K562 (cell line): ENCODE results near the gene BCL2L13. TPM values are rescaled to one million over a fixed set of nuclear protein-coding genes. Genes with fewer than 3 reads are reported as not detected.

ENCODE experiments used
- ATAC-seq: fragments of 200-7000 bp; cut with Tn5 transposase; 3 replicates; pipeline ENCODE4 v1.9.1; 2020; ENCODE audit warnings: moderate library complexity
- Bru-seq: library from RNA; stranded (reverse); fragments of 400-500 nt; gene quantifications from one replicate; lab custom pipeline; 2021; lab: Mats Ljungman, UMichigan
- BruChase-seq, 2 experiments: library from RNA; stranded (reverse); fragments of 400-500 nt; gene quantifications; one replicate each; lab custom pipeline; 2021; lab: Mats Ljungman, UMichigan
- BruUV-seq: library from RNA; stranded (reverse); fragments of 400-500 nt; replicated peaks from 2 replicates; lab custom pipeline; 2021; lab: Mats Ljungman, UMichigan
- CTCF ChIA-PET: fragments of 300-600 bp; formaldehyde crosslinking; extraction: SDS; loops from one replicate; lab custom pipeline; 2021; ENCODE audit warnings: low intra/inter-chr PET ratio; lab: Yijun Ruan, JAX
- POLR2A ChIA-PET: fragments of 300-600, 350-650 bp; sonication (Branson Sonifier 250); formaldehyde crosslinking; extraction: SDS; loops from one replicate; lab custom pipeline; 2021; ENCODE audit warnings: antibody characterized with exemption, inconsistent platforms; lab: Yijun Ruan, JAX
- DNase-seq, 4 experiments: peaks; one replicate each; pipeline versions ENCODE4 v3.0.0 to v3.0.0-alpha.2; 2011 to 2018; ENCODE audit warnings: low spot score in 3 of 4, mixed read lengths in 3 of 4; ENCODE audit errors: extremely low read depth in 1 of 4
- FAIRE-seq: peaks from 2 replicates; lab custom pipeline; 2011; peaks lifted over from hg19 to GRCh38; lab: Jason Lieb, UNC
- H2AFZ ChIP-seq: 2 replicates; pipeline ENCODE4 v1.6.0; 2011; ENCODE audit warnings: low read depth, low read length, control low read depth, inconsistent platforms
- H3K27ac ChIP-seq: fragments of 200-600 bp; 3 replicates; pipeline ENCODE4 v1.8.0; 2011; ENCODE audit warnings: low read depth, mild to moderate bottlenecking, control low read depth, inconsistent platforms, low read length, moderate library complexity, mixed read lengths; ENCODE audit errors: extremely low read depth
- H3K27me3 ChIP-seq, 2 experiments: fragments of 300-600 bp in 1 of 2; 2 replicates in 1 of 2; 3 replicates in 1 of 2; pipeline versions ENCODE4 v1.6.0 to v1.8.0; 2011; ENCODE audit warnings: inconsistent platforms in 2 of 2, low read length in 2 of 2, mild to moderate bottlenecking in 1 of 2, mixed read lengths in 1 of 2, moderate library complexity in 1 of 2; ENCODE audit not compliant: control insufficient read depth in 2 of 2, insufficient read depth in 2 of 2
- H3K36me3 ChIP-seq: fragments of 300-600 bp; 3 replicates; pipeline ENCODE4 v1.8.0; 2011; ENCODE audit warnings: mild to moderate bottlenecking, low read length, inconsistent platforms; ENCODE audit not compliant: control insufficient read depth, insufficient read depth
- H3K4me1 ChIP-seq, 2 experiments: fragments of 200-600 bp in 1 of 2; replicated peaks in 1 of 2; 2 replicates in 1 of 2; 3 replicates in 1 of 2; pipeline versions ENCODE4 v1.5.1 to v1.8.0; 2011; ENCODE audit warnings: inconsistent platforms in 2 of 2, low read length in 2 of 2, mild to moderate bottlenecking in 1 of 2, mixed read lengths in 1 of 2, moderate library complexity in 1 of 2; ENCODE audit not compliant: control insufficient read depth in 2 of 2, insufficient read depth in 2 of 2
- H3K4me2 ChIP-seq: 2 replicates; pipeline ENCODE4 v1.6.1; 2011; ENCODE audit warnings: low read length, control low read depth, inconsistent platforms, mixed read lengths; ENCODE audit not compliant: insufficient read depth
- H3K4me3 ChIP-seq: fragments of 200-600 bp; sonication (generic), shearing (Covaris generic); 2 replicates; pipeline ENCODE4 v1.5.1; 2016; ENCODE audit warnings: control low read depth, inconsistent platforms
- H3K79me2 ChIP-seq: fragments of 200-600 bp; 3 replicates; pipeline ENCODE4 v1.8.0; 2011; ENCODE audit warnings: low read length, inconsistent platforms; ENCODE audit not compliant: control insufficient read depth, insufficient read depth
- H3K9ac ChIP-seq, 2 experiments: 2 replicates each; pipeline versions ENCODE4 v1.6.0 to v1.6.1; 2011; ENCODE audit warnings: low read depth in 2 of 2, low read length in 2 of 2, control low read depth in 1 of 2, inconsistent platforms in 1 of 2, mild to moderate bottlenecking in 1 of 2, mixed read lengths in 1 of 2; ENCODE audit not compliant: insufficient read depth in 1 of 2
- H3K9me1 ChIP-seq: one replicate; pipeline ENCODE4 v1.6.0; 2011; ENCODE audit warnings: inconsistent platforms, mild to moderate bottlenecking, low read length, moderate library complexity; ENCODE audit not compliant: control insufficient read depth, insufficient read depth
- H3K9me3 ChIP-seq: replicated peaks from 2 replicates; pipeline ENCODE4 v1.5.1; 2011; ENCODE audit warnings: low read depth, low read length, inconsistent platforms; ENCODE audit not compliant: control insufficient read depth, insufficient read depth
- H4K20me1 ChIP-seq: replicated peaks from 2 replicates; pipeline ENCODE4 v1.6.1; 2011; ENCODE audit warnings: low read length, inconsistent platforms, mixed read lengths; ENCODE audit not compliant: control insufficient read depth, insufficient read depth
- GTF2F1 ChIP-seq: IDR thresholded peaks from 2 replicates; pipeline ENCODE4 v1.6.1; 2011; ENCODE audit warnings: low read depth, low read length, improper control_type of control experiment
- HNRNPH1 ChIP-seq: fragments of 200-400 bp; formaldehyde crosslinking; optimal IDR thresholded peaks from 2 replicates; pipeline ENCODE3; 2017; ENCODE audit warnings: low read depth, mild to moderate bottlenecking, low read length, moderate library complexity
- NCOR1 ChIP-seq: fragments of 450-650 bp; IDR thresholded peaks from 2 replicates; pipeline ENCODE4 v1.6.1; 2016; ENCODE audit warnings: mild to moderate bottlenecking, moderate library complexity
- PKNOX1 ChIP-seq: fragments of 450-650 bp; IDR thresholded peaks from 2 replicates; pipeline ENCODE4 v1.6.1; 2016
- RBM15 ChIP-seq: fragments of 200-400 bp; formaldehyde crosslinking; IDR thresholded peaks from 2 replicates; pipeline ENCODE4 v1.6.1; 2018; ENCODE audit warnings: mild to moderate bottlenecking, low read length, moderate library complexity; ENCODE audit not compliant: insufficient read depth
- RUNX1 ChIP-seq: sonication (generic); IDR thresholded peaks from 2 replicates; pipeline ENCODE4 v1.6.1; 2016; ENCODE audit warnings: antibody characterized with exemption, low read depth
- STAT5A ChIP-seq: IDR thresholded peaks from 2 replicates; pipeline ENCODE4 v1.6.1; 2012; ENCODE audit warnings: low read length, inconsistent platforms, borderline replicate concordance
- ZNF143 ChIP-seq: sonication (generic); formaldehyde crosslinking; IDR thresholded peaks from 2 replicates; pipeline ENCODE4 v1.9.0; 2022; ENCODE audit warnings: mild to moderate bottlenecking, missing genetic modification reagents
- ZNF280A ChIP-seq: fragments of 450-650 bp; IDR thresholded peaks from 2 replicates; pipeline ENCODE4 v1.6.1; 2018; ENCODE audit warnings: mild to moderate bottlenecking, low read depth; ENCODE audit not compliant: partially characterized antibody
- ZNF324 ChIP-seq: fragments of 250-450 bp; sonication (Bioruptor Pico); IDR thresholded peaks from 2 replicates; pipeline ENCODE4 v1.4.0; 2020; ENCODE audit warnings: mild to moderate bottlenecking
- WGBS: fragments of 100-300 bp; shearing (Covaris generic); methylation state at CpG from one replicate; pipeline ENCODE4 v1.1.6; 2016; ENCODE audit warnings: low coverage, mixed read lengths; ENCODE audit not compliant: insufficient coverage; ENCODE audit errors: missing lambda C conversion rate; 5-methylcytosine and 5-hydroxymethylcytosine counted together
- in situ Hi-C: fragments of 300-500 bp; cut with MboI; formaldehyde crosslinking; loops from 4 replicates; pipeline ENCODE4 v1.15.0; 2018; ENCODE audit warnings: inconsistent platforms, mixed read lengths
- intact Hi-C: fragments of 100-400 bp; cut with micrococcal nuclease; formaldehyde crosslinking; loops from 2 replicates; pipeline ENCODE4 v1.14.2; 2022
- long read RNA-seq, 3 experiments: library from polyadenylated mRNA in 2 of 3; library from RNA in 1 of 3; unstranded in 2 of 3; stranded (forward) in 1 of 3; transcript quantifications; one replicate each; pipeline ENCODE4 v2.0.0, GENCODE V29; 2019 to 2022
- polyA minus RNA-seq, 3 experiments: library from RNA; depleted of rRNA, polyadenylated mRNA; stranded (reverse); fragments of >200 nt; gene quantifications; 2 replicates each; pipeline ENCODE4 v1.2.3, GENCODE V29; 2011
- polyA plus RNA-seq, 8 experiments: library from polyadenylated mRNA; depleted of rRNA in 4 of 8; stranded (reverse) in 5 of 8; unstranded in 3 of 8; fragments of >200 nt; fragmentation: Nextera tagmentation in 2 of 8; fragmentation: Illumina TruSeq in 1 of 8; extraction: Ambion mirVana in 2 of 8; extraction: Trizol in 1 of 8; gene quantifications; 2 replicates each; pipeline versions ENCODE4 v1.2.1 to v1.2.3, GENCODE V29; 2011 to 2014; ENCODE audit warnings: inconsistent platforms in 1 of 8, missing spikeins in 1 of 8
- total RNA-seq, 7 experiments: library from RNA; depleted of rRNA in 6 of 7; stranded (reverse); fragments of >200 nt in 6 of 7; fragmentation: Illumina TruSeq in 2 of 7; extraction: Trizol in 2 of 7; gene quantifications; 2 replicates each; pipeline versions ENCODE4 v1.2.1 to v1.2.3, GENCODE V29; 2011 to 2021; ENCODE audit warnings: low replicate concordance in 1 of 7

Gene BCL2L13
- total RNA-seq (2011; cell fraction: chromatin; rRNA removed; ENCODE audit: low replicate concordance), result 41.1 and 59.5 TPM in 2 replicates
- total RNA-seq (2011; cell fraction: nucleolus; rRNA removed), result 31.4 and 35.0 TPM in 2 replicates
- total RNA-seq (2011; cell fraction: nucleoplasm; rRNA removed), result 49.1 and 68.7 TPM in 2 replicates
- 42.8 and 53.2 TPM in 2 replicates for total RNA-seq (2014; rRNA removed)
- 56.5 and 61.9 TPM in 2 replicates for total RNA-seq (2014; rRNA removed; fragmentation: Illumina TruSeq; extraction: Trizol)
- 41.9 and 46.0 TPM in 2 replicates for total RNA-seq (2015; rRNA removed; fragmentation: Illumina TruSeq; extraction: Trizol)
- total RNA-seq (2021), result 56.8 and 58.4 TPM in 2 replicates
- polyA plus RNA-seq (2011; rRNA removed), result 61.3 and 63.4 TPM in 2 replicates
- polyA plus RNA-seq (2011; cell fraction: cytosol; rRNA removed), result 40.5 and 52.1 TPM in 2 replicates
- 26.2 and 29.4 TPM in 2 replicates for polyA plus RNA-seq (2011; cell fraction: nucleus; rRNA removed)
- 38.9 and 63.2 TPM in 2 replicates for polyA plus RNA-seq (2012)
- 57.3 and 59.6 TPM in 2 replicates for polyA plus RNA-seq (2014; fragmentation: Illumina TruSeq; extraction: Trizol)
- 10 to 100 TPM; 43.6 to 60.8 TPM for polyA plus RNA-seq (2014; fragmentation: Nextera tagmentation; extraction: Ambion mirVana)
- 41.5 and 42.4 TPM in 2 replicates for polyA plus RNA-seq (2014; rRNA removed)
- polyA minus RNA-seq (2011; rRNA and poly(A)+ RNA removed), result 75.9 and 78.7 TPM in 2 replicates
- polyA minus RNA-seq (2011; cell fraction: cytosol; rRNA and poly(A)+ RNA removed), result 35.5 and 39.9 TPM in 2 replicates
- 14.1 and 22.7 TPM in 2 replicates for polyA minus RNA-seq (2011; cell fraction: nucleus; rRNA and poly(A)+ RNA removed)
- Bru-seq, nascent RNA, result percentile 81 among the genes with signal in this experiment
- percentile 79 among the genes with signal in this experiment for BruChase-seq, experiment 1, labeled RNA remaining after a 2-hour chase
- BruChase-seq, experiment 2, labeled RNA remaining after a 6-hour chase, result percentile 75 among the genes with signal in this experiment
- long read RNA-seq, experiment 1, full-length matches to known transcripts, result 111 of 229 reads
- long read RNA-seq, experiment 1, partial matches to known transcripts, result 86 of 229 reads
- long read RNA-seq, experiment 1, other reads (novel, unspliced or antisense), result 32 of 229 reads
- long read RNA-seq, experiment 2, full-length matches to known transcripts, result 34 of 74 reads
- long read RNA-seq, experiment 2, partial matches to known transcripts, result 33 of 74 reads
- long read RNA-seq, experiment 2, other reads (novel, unspliced or antisense), result 7 of 74 reads
- long read RNA-seq, experiment 3, full-length matches to known transcripts, result 34 of 57 reads
- long read RNA-seq, experiment 3, partial matches to known transcripts, result 13 of 57 reads
- long read RNA-seq, experiment 3, other reads (novel, unspliced or antisense), result 10 of 57 reads

- CTCF ChIA-PET, result no interaction called here
- H4K20me1 ChIP-seq, result no peaks in the 10 kb centered on the region
- H3K9me3 ChIP-seq, result no peaks in the 10 kb centered on the region
- H3K79me2 ChIP-seq, result peaks cover 56% of the 10 kb centered on the region
- 1% methylated on average over 67 of the region's 70 CpGs for WGBS
- in situ Hi-C loops (no loop called here), intact Hi-C loops (loop anchor here (1.0 to 5.0 kb wide), 3 partner anchors 35 to 149 kb away; partner anchors contain the start of gene SLC25A18)
- H3K27ac ChIP-seq, result peak within 1 kb of the TSS; percentile 99
- H3K9ac ChIP-seq, result peak within 1 kb of the TSS; percentile 99 to 100
- H2AFZ ChIP-seq, result peak within 1 kb of the TSS; percentile 80
- H3K4me2 ChIP-seq, result peak within 1 kb of the TSS; percentile 99
- peaks cover 24 to 25% of the 10 kb centered on the region in 2 experiments for H3K4me1 ChIP-seq
- no peaks in the 10 kb centered on the region for H3K27me3 ChIP-seq
- FAIRE-seq, result peak; percentile 83
- peaks cover 19% of the 10 kb centered on the region for H3K36me3 ChIP-seq
- BruUV-seq, result TSS peak; percentile 71
- peak within 1 kb of the TSS; percentile 90 for H3K4me3 ChIP-seq
- peak; percentile 91 for ATAC-seq
- POLR2A ChIA-PET, result interaction anchor here (0.6 to 2.9 kb wide), 20 partner anchors 9 to 1397 kb away, joined by 3 to 29 read pairs (median 4); no protein-coding TSS in a partner anchor
- no peaks in the 10 kb centered on the region for H3K9me1 ChIP-seq
- peak; percentile 94 to 98 (median 95) for DNase-seq
- TF ChIP-seq ZNF280A (no peak), GTF2F1 (peak; percentile 76), NCOR1 (peak; percentile 53; the same call in 1 of the 2 replicates), STAT5A (no peak), RUNX1 (no peak), PKNOX1 (peak; percentile 63), RBM15 (0 out of 2 replicates have a peak, but pooled peaks have one; percentile 34), ZNF143 (CRISPR knock-in tag) (no peak; the same call in 1 of the 2 replicates), HNRNPH1 (no peak), ZNF324 (CRISPR knock-in tag) (no peak)
Measured at GRCh38 chr22:17638432-17639246, at the start of gene BCL2L13. Gene BCL2L13, plus strand, starts transcription at chr22:17638757. Its CDS starts 16,955 bp downstream, at chr22:17655712.
